HepG2 (cell line): ENCODE measurements around the gene JPT2. TPM values are rescaled to one million over a fixed set of nuclear protein-coding genes. Genes with fewer than 3 reads are reported as not detected.

ENCODE experiments used
- ATAC-seq: fragments of 200-7000 bp; cut with Tn5 transposase; 3 replicates; pipeline ENCODE4 v1.9.1; 2020; ENCODE audit warnings: mild to moderate bottlenecking, moderate library complexity
- BruUV-seq: library from RNA; stranded (reverse); fragments of 400-500 nt; replicated peaks from 2 replicates; lab custom pipeline; 2021; lab: Mats Ljungman, UMichigan
- CTCF ChIA-PET: fragments of 300-600 bp; formaldehyde crosslinking; extraction: SDS; loops from one replicate; lab custom pipeline; 2021; ENCODE audit warnings: low total read pairs, inconsistent platforms, low intra/inter-chr PET ratio; lab: Yijun Ruan, JAX
- POLR2A ChIA-PET: fragments of 350-600 bp; sonication (Branson Sonifier 250); formaldehyde crosslinking; loops from one replicate; lab custom pipeline; 2020; ENCODE audit warnings: antibody characterized with exemption, inconsistent platforms; lab: Yijun Ruan, JAX
- DNase-seq: peaks from one replicate; pipeline ENCODE4 v3.0.0-alpha.2; 2015; ENCODE audit warnings: low spot score
- FAIRE-seq: peaks from 3 replicates; lab custom pipeline; 2011; peaks lifted over from hg19 to GRCh38; lab: Jason Lieb, UNC
- H2AFZ ChIP-seq: one replicate; pipeline ENCODE4 v1.6.1; 2011; ENCODE audit warnings: low read length, inconsistent platforms
- H3K27ac ChIP-seq: fragments of 300-600 bp; 3 replicates; pipeline ENCODE4 v1.8.0; 2011; ENCODE audit warnings: mixed run types, mild to moderate bottlenecking, mixed read lengths, low read length, inconsistent platforms; ENCODE audit not compliant: insufficient read depth; ENCODE audit errors: extremely low read length
- H3K27me3 ChIP-seq, 2 experiments: fragments of 200-600 bp in 1 of 2; 2 replicates in 1 of 2; 3 replicates in 1 of 2; pipeline versions ENCODE4 v1.6.0 to v1.8.0; 2011; ENCODE audit warnings: low read length in 2 of 2, mild to moderate bottlenecking in 2 of 2, moderate library complexity in 2 of 2, inconsistent platforms in 1 of 2; ENCODE audit not compliant: insufficient read depth in 2 of 2, control insufficient read depth in 1 of 2
- H3K36me3 ChIP-seq, 2 experiments: fragments of 200-600 bp in 1 of 2; replicated peaks in 1 of 2; 2 replicates in 1 of 2; 3 replicates in 1 of 2; pipeline versions ENCODE4 v1.5.1 to v1.8.0; 2011; ENCODE audit warnings: low read length in 2 of 2, inconsistent platforms in 1 of 2; ENCODE audit not compliant: insufficient read depth in 2 of 2, control insufficient read depth in 1 of 2
- H3K4me1 ChIP-seq: 2 replicates; pipeline ENCODE4 v1.5.1; 2012; ENCODE audit warnings: low read length, inconsistent platforms; ENCODE audit not compliant: insufficient read depth
- H3K4me2 ChIP-seq: 2 replicates; pipeline ENCODE4 v1.6.0; 2011; ENCODE audit warnings: low read depth, low read length, inconsistent platforms
- H3K4me3 ChIP-seq, 3 experiments: fragments of 200-600 bp in 1 of 3; sonication (generic), shearing (Covaris generic) in 1 of 3; replicated peaks in 1 of 3; 2 replicates each; pipeline ENCODE4 v1.5.1; 2011 to 2016; ENCODE audit warnings: low read length in 3 of 3, inconsistent platforms in 2 of 3, low read depth in 2 of 3, mild to moderate bottlenecking in 2 of 3, control low read depth in 1 of 3, mixed read lengths in 1 of 3; ENCODE audit not compliant: insufficient read depth in 1 of 3
- H3K79me2 ChIP-seq: one replicate; pipeline ENCODE4 v1.6.1; 2011; ENCODE audit warnings: low read length, inconsistent platforms; ENCODE audit not compliant: insufficient read depth
- H3K9ac ChIP-seq: 2 replicates; pipeline ENCODE4 v1.6.0; 2011; ENCODE audit warnings: mild to moderate bottlenecking, low read depth, low read length, inconsistent platforms; ENCODE audit not compliant: insufficient read depth
- H3K9me3 ChIP-seq: 2 replicates; pipeline ENCODE4 v1.5.1; 2012; ENCODE audit warnings: mild to moderate bottlenecking, low read length
- H4K20me1 ChIP-seq: 2 replicates; pipeline ENCODE4 v1.6.0; 2011; ENCODE audit warnings: inconsistent platforms, mild to moderate bottlenecking, low read length, moderate library complexity; ENCODE audit not compliant: insufficient read depth
- ATF1 ChIP-seq: IDR thresholded peaks from 2 replicates; pipeline ENCODE4 v1.6.1; 2016; ENCODE audit warnings: mild to moderate bottlenecking, control low read depth
- ERF ChIP-seq: IDR thresholded peaks from 2 replicates; pipeline ENCODE4 v1.6.1; 2018; ENCODE audit warnings: missing biosample characterization, missing genetic modification reagents
- EZH2 ChIP-seq: conservative IDR thresholded peaks from 2 replicates; pipeline ENCODE4 v1.6.1; 2012; ENCODE audit warnings: mild to moderate bottlenecking, low read depth, low read length, moderate library complexity
- HDAC6 ChIP-seq: fragments of 200-600 bp; sonication (generic); IDR thresholded peaks from 2 replicates; pipeline ENCODE4 v1.7.0; 2017; ENCODE audit warnings: mild to moderate bottlenecking, antibody characterized with exemption, low read length, low read depth
- IRF9 ChIP-seq: sonication (generic); formaldehyde crosslinking; IDR thresholded peaks from 2 replicates; pipeline ENCODE4 v1.8.0; 2022; ENCODE audit warnings: missing genetic modification reagents, mild to moderate bottlenecking, borderline replicate concordance
- KAT8 ChIP-seq: IDR thresholded peaks from 2 replicates; pipeline ENCODE4 v1.6.1; 2016; ENCODE audit warnings: missing genetic modification reagents, missing compliant biosample characterization
- KLF9 ChIP-seq: IDR thresholded peaks from 2 replicates; pipeline ENCODE4 v1.6.1; 2016; ENCODE audit warnings: low read depth
- NAIF1 ChIP-seq: sonication (generic); formaldehyde crosslinking; IDR thresholded peaks from 2 replicates; pipeline ENCODE4 v1.5.0; 2020; ENCODE audit warnings: mild to moderate bottlenecking, missing genetic modification reagents, borderline replicate concordance
- PATZ1 ChIP-seq: sonication (generic); formaldehyde crosslinking; IDR thresholded peaks from 2 replicates; pipeline ENCODE4 v1.4.0; 2020; ENCODE audit warnings: missing genetic modification reagents
- POGK ChIP-seq: sonication (generic); formaldehyde crosslinking; conservative IDR thresholded peaks from 2 replicates; pipeline ENCODE4 v1.8.0; 2022; ENCODE audit warnings: mild to moderate bottlenecking, moderate library complexity, missing genetic modification reagents
- RNF219 ChIP-seq: sonication (generic); formaldehyde crosslinking; IDR thresholded peaks from 2 replicates; pipeline ENCODE4 v1.5.0; 2020; ENCODE audit warnings: mild to moderate bottlenecking, missing genetic modification reagents
- TGIF2 ChIP-seq: IDR thresholded peaks from 2 replicates; pipeline ENCODE4 v1.6.1; 2016; ENCODE audit warnings: control low read depth, missing compliant biosample characterization
- ZKSCAN8 ChIP-seq: IDR thresholded peaks from 2 replicates; pipeline ENCODE4 v1.6.1; 2016; ENCODE audit warnings: borderline replicate concordance, missing genetic modification reagents, missing compliant biosample characterization
- ZMYM2 ChIP-seq: sonication (generic); formaldehyde crosslinking; IDR thresholded peaks from 2 replicates; pipeline ENCODE4 v1.8.0; 2022; ENCODE audit warnings: mild to moderate bottlenecking, missing genetic modification reagents
- ZNF251 ChIP-seq: sonication (generic); formaldehyde crosslinking; IDR thresholded peaks from 2 replicates; pipeline ENCODE4 v1.9.0; 2021; ENCODE audit warnings: mild to moderate bottlenecking, missing genetic modification reagents
- ZNF577 ChIP-seq: sonication (generic); formaldehyde crosslinking; IDR thresholded peaks from 2 replicates; pipeline ENCODE4 v1.4.0; 2020; ENCODE audit warnings: mild to moderate bottlenecking, low read depth, missing genetic modification reagents, borderline replicate concordance
- ZNF776 ChIP-seq: sonication (generic); formaldehyde crosslinking; IDR thresholded peaks from 2 replicates; pipeline ENCODE4 v1.4.0; 2020; ENCODE audit warnings: mild to moderate bottlenecking, missing genetic modification reagents
- WGBS: methylation state at CpG from one replicate; pipeline ENCODE4 v1.1.6; 2017; ENCODE audit warnings: low lambda C conversion rate; 5-methylcytosine and 5-hydroxymethylcytosine counted together
- in situ Hi-C: cut with HindIII; loops from 2 replicates; pipeline ENCODE4 v1.10.0; 2017; ENCODE audit warnings: low pct_unique_long_range_greater_than_20kb; ENCODE audit not compliant: extremely low pct_ligation_motif_present
- intact Hi-C: fragments of 100-400 bp; cut with micrococcal nuclease; formaldehyde crosslinking; loops from one replicate; pipeline ENCODE4 v1.10.0; 2022; ENCODE audit not compliant: unreplicated experiment
- polyA plus RNA-seq, 8 experiments: library from polyadenylated mRNA; depleted of rRNA in 3 of 8; stranded (reverse) in 7 of 8; unstranded in 1 of 8; fragments of >200 nt; fragmentation: Illumina TruSeq in 4 of 8; extraction: Trizol in 4 of 8; gene quantifications; 2 replicates each; pipeline versions ENCODE4 v1.2.1 to v1.2.3, GENCODE V29; 2011 to 2016; ENCODE audit warnings: low read depth in 4 of 8, missing spikeins in 1 of 8, mixed read lengths in 1 of 8; ENCODE audit not compliant: insufficient read depth in 1 of 8
- total RNA-seq, 5 experiments: library from RNA; depleted of rRNA; stranded (reverse); fragments of >200 nt; fragmentation: Illumina TruSeq; extraction: Trizol; gene quantifications; 2 replicates each; pipeline ENCODE4 v1.2.3, GENCODE V29; 2016; ENCODE audit warnings: low read depth in 1 of 5

Gene JPT2
- total and polyA plus RNA-seq, 2 of the 13 experiments (the other 11 are each of a cell fraction or from before 2014, with no cell fraction given), result 53.5 to 89.4 TPM

GRCh38 chr16:1647856-1648255 lies 30.2 kb upstream of the JPT2 start:
- ATAC-seq (no peak), DNase-seq (no peak), FAIRE-seq (no peak)
- Histone ChIP-seq H3K27me3 (no peaks in the 10 kb centered on the region), H3K4me3 (no peak overlapping the region), H3K9ac (no peak overlapping the region), H2AFZ (no peak overlapping the region), H4K20me1 (peaks cover 5% of the 10 kb centered on the region; the same call in 1 of the 2 replicates), H3K79me2 (no peaks in the 10 kb centered on the region), H3K9me3 (no peaks in the 10 kb centered on the region), H3K36me3 (peaks cover 15 to 54% of the 10 kb centered on the region in 2 experiments; a peak in 4 of 5 replicates), H3K4me2 (no peak overlapping the region), H3K4me1 (peaks cover 11% of the 10 kb centered on the region), H3K27ac (no peak overlapping the region)
- no TSS peak for BruUV-seq
- intact Hi-C loops (no loop called here), in situ Hi-C loops (no loop called here)
- POLR2A ChIA-PET, result no interaction called here
- CTCF ChIA-PET, result no interaction called here
- 89% methylated on average over 13 of the region's 13 CpGs for WGBS
- TF ChIP-seq PATZ1 (CRISPR knock-in tag) (no peak), ERF (no peak), ATF1 (CRISPR knock-in tag) (no peak), ZNF251 (no peak), NAIF1 (no peak), ZKSCAN8 (CRISPR knock-in tag) (no peak), ZNF776 (no peak), IRF9 (CRISPR knock-in tag) (no peak), KLF9 (CRISPR knock-in tag) (no peak), ZNF577 (CRISPR knock-in tag) (no peak), HDAC6 (no peak), ZMYM2 (CRISPR knock-in tag) (no peak), POGK (CRISPR knock-in tag) (no peak), TGIF2 (CRISPR knock-in tag) (no peak), EZH2 (no peak), RNF219 (CRISPR knock-in tag) (no peak), KAT8 (CRISPR knock-in tag) (no peak)
